IMR-90 (cell line): Measurements from ENCODE around the gene PAX9. TPM values are rescaled to one million over a fixed set of nuclear protein-coding genes. Genes with fewer than 3 reads are reported as not detected.

Experiments used
- ATAC-seq: fragments of 200-7000 bp; cut with Tn5 transposase; 2 replicates; pipeline ENCODE4 v1.9.1; 2020; ENCODE audit warnings: low read depth, mild to moderate bottlenecking, moderate library complexity
- BruUV-seq: library from RNA; stranded (reverse); fragments of 400-500 nt; replicated peaks from 2 replicates; lab custom pipeline; 2021; lab: Mats Ljungman, UMichigan
- CTCF ChIA-PET: fragments of 300-600 bp; formaldehyde crosslinking; extraction: SDS; loops from one replicate; lab custom pipeline; 2021; ENCODE audit warnings: antibody characterized with exemption; lab: Yijun Ruan, JAX
- POLR2A ChIA-PET: fragments of 300-600 bp; sonication (Branson Sonifier 250); formaldehyde crosslinking; loops from one replicate; lab custom pipeline; 2022; ENCODE audit warnings: antibody characterized with exemption; ENCODE audit not compliant: unreplicated experiment; lab: Charles Lee
- DNase-seq: peaks from one replicate; pipeline ENCODE4 v3.0.0; 2013
- H2AFZ ChIP-seq: replicated peaks from 2 replicates; pipeline ENCODE3; 2013; ENCODE audit warnings: low read length, mild to moderate bottlenecking; ENCODE audit not compliant: poor library complexity
- H2AK5ac ChIP-seq: 2 replicates; pipeline ENCODE4 v1.6.1; 2013; ENCODE audit warnings: low read depth, low read length, inconsistent platforms
- H2AK9ac ChIP-seq: replicated peaks from 2 replicates; pipeline ENCODE3; 2013; ENCODE audit warnings: mild to moderate bottlenecking, low read depth, low read length, moderate library complexity; ENCODE audit not compliant: poor library complexity
- H2BK120ac ChIP-seq: 2 replicates; pipeline ENCODE4 v1.6.1; 2013; ENCODE audit warnings: low read depth, low read length, inconsistent platforms
- H2BK15ac ChIP-seq: 3 replicates; pipeline ENCODE4 v1.6.1; 2013; ENCODE audit warnings: low read depth, low read length, inconsistent platforms
- H2BK20ac ChIP-seq: 2 replicates; pipeline ENCODE4 v1.6.1; 2013; ENCODE audit warnings: low read depth, mild to moderate bottlenecking, inconsistent platforms, low read length, moderate library complexity
- H2BK5ac ChIP-seq: 2 replicates; pipeline ENCODE4 v1.6.1; 2013; ENCODE audit warnings: mild to moderate bottlenecking, low read depth, low read length, inconsistent platforms; ENCODE audit not compliant: poor library complexity, severe bottlenecking
- H3K14ac ChIP-seq: replicated peaks from 2 replicates; pipeline ENCODE4 v1.6.1; 2013; ENCODE audit warnings: low read depth, low read length, inconsistent platforms
- H3K18ac ChIP-seq: 2 replicates; pipeline ENCODE4 v1.6.1; 2013; ENCODE audit warnings: low read depth, low read length, control low read depth
- H3K23ac ChIP-seq: 2 replicates; pipeline ENCODE4 v1.6.1; 2013; ENCODE audit warnings: low read depth, low read length, inconsistent platforms
- H3K27ac ChIP-seq: 2 replicates; pipeline ENCODE4 v1.5.1; 2013; ENCODE audit warnings: mild to moderate bottlenecking, control low read depth, low read length; ENCODE audit not compliant: insufficient read depth
- H3K27me3 ChIP-seq: 2 replicates; pipeline ENCODE4 v1.6.1; 2013; ENCODE audit warnings: low read length; ENCODE audit not compliant: control insufficient read depth, insufficient read depth
- H3K36me3 ChIP-seq: 2 replicates; pipeline ENCODE4 v1.6.1; 2013; ENCODE audit warnings: low read length, mixed read lengths; ENCODE audit not compliant: control insufficient read depth, insufficient read depth
- H3K4ac ChIP-seq: 2 replicates; pipeline ENCODE4 v1.6.1; 2013; ENCODE audit warnings: low read depth, low read length, inconsistent platforms
- H3K4me1 ChIP-seq: 2 replicates; pipeline ENCODE4 v1.6.1; 2013; ENCODE audit warnings: low read length, mixed read lengths; ENCODE audit not compliant: control insufficient read depth, insufficient read depth
- H3K4me2 ChIP-seq: 2 replicates; pipeline ENCODE4 v1.6.1; 2013; ENCODE audit warnings: low read depth, mild to moderate bottlenecking, control low read depth, low read length, moderate library complexity
- H3K4me3 ChIP-seq: 2 replicates; pipeline ENCODE4 v1.5.1; 2013; ENCODE audit warnings: low read depth, mild to moderate bottlenecking, control low read depth, low read length, moderate library complexity; ENCODE audit not compliant: insufficient read depth
- H3K56ac ChIP-seq: 2 replicates; pipeline ENCODE4 v1.6.1; 2013; ENCODE audit warnings: low read length, inconsistent platforms; ENCODE audit not compliant: insufficient read depth; ENCODE audit errors: extremely low read depth
- H3K79me1 ChIP-seq, 2 experiments: 2 replicates each; pipeline ENCODE4 v1.6.1; 2013; ENCODE audit warnings: low read length in 2 of 2, inconsistent platforms in 1 of 2, low read depth in 1 of 2
- H3K9ac ChIP-seq: 2 replicates; pipeline ENCODE4 v1.6.1; 2013; ENCODE audit warnings: low read depth, low read length, control low read depth
- H3K9me1 ChIP-seq: 2 replicates; pipeline ENCODE4 v1.6.1; 2013; ENCODE audit warnings: low read length, inconsistent platforms; ENCODE audit not compliant: insufficient read depth
- H3K9me3 ChIP-seq: 2 replicates; pipeline ENCODE4 v1.6.1; 2013; ENCODE audit warnings: low read length; ENCODE audit not compliant: control insufficient read depth, insufficient read depth
- H4K20me1 ChIP-seq: 2 replicates; pipeline ENCODE4 v1.6.1; 2013; ENCODE audit warnings: low read length, inconsistent platforms; ENCODE audit not compliant: insufficient read depth
- H4K5ac ChIP-seq: 2 replicates; pipeline ENCODE4 v1.6.1; 2013; ENCODE audit warnings: mild to moderate bottlenecking, low read depth, low read length, control low read depth
- H4K8ac ChIP-seq, 2 experiments: 2 replicates each; pipeline ENCODE4 v1.6.1; 2013; ENCODE audit warnings: low read depth in 2 of 2, low read length in 2 of 2, control low read depth in 1 of 2, inconsistent platforms in 1 of 2
- H4K91ac ChIP-seq: 2 replicates; pipeline ENCODE4 v1.6.1; 2013; ENCODE audit warnings: low read depth, low read length, inconsistent platforms; ENCODE audit not compliant: insufficient read depth
- MXI1 ChIP-seq: IDR thresholded peaks from 2 replicates; pipeline ENCODE4 v1.6.1; 2012; ENCODE audit warnings: low read depth, mild to moderate bottlenecking, low read length, moderate library complexity, borderline replicate concordance
- POLR2A ChIP-seq: IDR thresholded peaks from 2 replicates; pipeline ENCODE4 v1.6.1; 2012; ENCODE audit warnings: mild to moderate bottlenecking, low read depth, low read length
- RFX5 ChIP-seq: IDR thresholded peaks from 2 replicates; pipeline ENCODE4 v1.8.0; 2012; ENCODE audit warnings: low read depth, mild to moderate bottlenecking, low read length, moderate library complexity
- USF2 ChIP-seq: fragments of 150-350 bp; IDR thresholded peaks from 2 replicates; pipeline ENCODE4 v1.6.1; 2017; ENCODE audit warnings: mild to moderate bottlenecking, antibody characterized with exemption, low read length, low read depth
- WGBS, 2 experiments: methylation state at CpG; one replicate each; pipeline versions ENCODE4 v1.1.5 to v1.1.7; 2013; ENCODE audit warnings: missing lambda C conversion rate in 2 of 2; ENCODE audit not compliant: insufficient read length in 1 of 2; ENCODE audit errors: extremely low coverage in 2 of 2; 5-methylcytosine and 5-hydroxymethylcytosine counted together
- dilution Hi-C: fragments of 300-500 bp; cut with HindIII; formaldehyde crosslinking; loops from one replicate; pipeline ENCODE4 v1.14.3; 2018; ENCODE audit warnings: low sequenced_read_pairs; ENCODE audit not compliant: unreplicated experiment
- in situ Hi-C: fragments of 300-500 bp; cut with MboI; formaldehyde crosslinking; loops from 3 replicates; pipeline ENCODE4 v1.14.3; 2019; ENCODE audit warnings: low sequenced_read_pairs, inconsistent platforms, mixed read lengths
- intact Hi-C: fragments of 100-400 bp; cut with micrococcal nuclease; formaldehyde crosslinking; loops from 2 replicates; pipeline ENCODE4 v1.10.0; 2022
- polyA plus RNA-seq, 3 experiments: library from polyadenylated mRNA; depleted of rRNA; stranded (reverse); fragments of >200 nt; gene quantifications; 2 replicates each; pipeline ENCODE4 v1.2.3, GENCODE V29; 2012; ENCODE audit warnings: low replicate concordance in 1 of 3
- total RNA-seq: library from RNA; depleted of rRNA; stranded (reverse); fragments of >200 nt; gene quantifications from 2 replicates; pipeline ENCODE4 v1.2.3, GENCODE V29; 2012

The PAX9 gene
- total and polyA plus RNA-seq, 2 of the 4 experiments (the other 2 are of a cell fraction), result not detected

DNA sequence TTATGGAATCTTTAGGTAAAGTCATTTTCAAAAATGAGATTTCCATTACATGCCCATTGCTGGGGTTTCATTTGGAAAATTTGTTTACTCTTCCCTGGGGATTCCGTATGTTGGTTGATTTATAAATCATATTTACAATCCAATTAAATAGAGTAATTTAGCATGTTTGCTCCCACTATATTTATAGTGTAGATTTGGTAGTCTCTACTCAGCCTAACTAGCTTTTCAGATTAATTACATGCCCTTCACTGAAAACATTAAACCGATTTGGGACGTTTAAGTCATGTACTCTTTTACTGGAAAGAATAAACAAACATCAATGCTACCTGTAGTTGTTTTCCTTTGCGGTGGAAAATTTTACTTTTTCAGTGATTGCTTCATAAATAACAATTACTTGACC, 10.4 kb downstream of the PAX9 start:
- H3K9me3 ChIP-seq, result no peaks in the 10 kb centered on the region; the same call in 1 of the 2 replicates
- WGBS, 2 experiments, result no CpG with 5 or more reads among the region's 4 CpGs
- no peak overlapping the region for H3K14ac ChIP-seq
- H4K5ac ChIP-seq, result no peak overlapping the region
- in situ Hi-C loops, result no loop called here
- no peak overlapping the region for H2BK5ac ChIP-seq
- no peaks in the 10 kb centered on the region for H4K20me1 ChIP-seq
- DNase-seq (no peak), ATAC-seq (no peak)
- no peak overlapping the region for H3K18ac ChIP-seq
- H4K8ac ChIP-seq, result no peak overlapping the region
- ChIA-PET POLR2A (no interaction called here), CTCF (no interaction called here)
- no peak overlapping the region for H4K91ac ChIP-seq
- no peak overlapping the region for H2AFZ ChIP-seq
- no peaks in the 10 kb centered on the region for H3K4me1 ChIP-seq
- H3K4me3 ChIP-seq, result no peak overlapping the region
- no peak overlapping the region for H2AK9ac ChIP-seq
- no peak overlapping the region for H2BK120ac ChIP-seq
- H2BK15ac ChIP-seq, result no peak overlapping the region
- no peak overlapping the region for H2AK5ac ChIP-seq
- BruUV-seq, result no TSS peak
- no peak overlapping the region for H3K23ac ChIP-seq
- no peak overlapping the region for H3K4ac ChIP-seq
- H3K36me3 ChIP-seq, result no peaks in the 10 kb centered on the region
- H3K9me1 ChIP-seq, result no peaks in the 10 kb centered on the region
- no peak overlapping the region for H3K27ac ChIP-seq
- H3K9ac ChIP-seq, result no peak overlapping the region
- H3K27me3 ChIP-seq, result peaks cover 6% of the 10 kb centered on the region
- dilution Hi-C loops, result no loop called here
- no peak overlapping the region for H3K56ac ChIP-seq
- TF ChIP-seq MXI1 (no peak), POLR2A (no peak), USF2 (no peak), RFX5 (no peak)
- intact Hi-C loops, result no loop called here
- no peaks in the 10 kb centered on the region for H3K79me1 ChIP-seq
- H2BK20ac ChIP-seq, result no peak overlapping the region
- H3K4me2 ChIP-seq, result no peak overlapping the region
